GM12878 (cell line): Measurements from ENCODE around the gene CAMK2D.

Source experiments
- BMI1 ChIP-seq: fragments of 450-650 bp; IDR thresholded peaks from 2 replicates; pipeline ENCODE4 v1.6.1; 2016; ENCODE audit warnings: mild to moderate bottlenecking, moderate library complexity, borderline replicate concordance
- BRCA1 ChIP-seq: IDR thresholded peaks from 2 replicates; pipeline ENCODE4 v1.6.1; 2011; ENCODE audit warnings: low read depth, low read length, improper control_type of control experiment
- CEBPB ChIP-seq, 2 experiments: fragments of 150-350 bp in 1 of 2; IDR thresholded peaks; 2 replicates each; pipeline ENCODE4 v1.6.1; 2012 to 2014; ENCODE audit warnings: low read depth in 2 of 2, low read length in 2 of 2, borderline replicate concordance in 1 of 2, inconsistent platforms in 1 of 2
- EZH2 ChIP-seq: IDR thresholded peaks from 2 replicates; pipeline ENCODE4 v1.6.1; 2012; ENCODE audit warnings: low read depth, mild to moderate bottlenecking, control low read depth, inconsistent platforms, low read length, borderline replicate concordance; ENCODE audit not compliant: control insufficient read depth
- GABPA ChIP-seq: IDR thresholded peaks from 2 replicates; pipeline ENCODE4 v1.6.1; 2014; ENCODE audit warnings: antibody characterized with exemption, low read depth, mild to moderate bottlenecking, inconsistent platforms
- MTA3 ChIP-seq: IDR thresholded peaks from 2 replicates; pipeline ENCODE4 v1.6.1; 2012; ENCODE audit warnings: low read length, inconsistent platforms, borderline replicate concordance
- NBN ChIP-seq: fragments of 450-650 bp; IDR thresholded peaks from 2 replicates; pipeline ENCODE4 v1.6.1; 2016
- NKRF ChIP-seq: fragments of 450-650 bp; conservative IDR thresholded peaks from 2 replicates; pipeline ENCODE4 v1.6.1; 2017; ENCODE audit warnings: mild to moderate bottlenecking, moderate library complexity
- POLR2AphosphoS5 ChIP-seq: IDR thresholded peaks from 2 replicates; pipeline ENCODE4 v1.6.1; 2011; ENCODE audit warnings: mild to moderate bottlenecking, low read length, inconsistent platforms
- SP1 ChIP-seq: IDR thresholded peaks from one replicate; pipeline ENCODE4 v1.6.1; 2011; ENCODE audit warnings: low read depth, low read length
- ZNF622 ChIP-seq: fragments of 450-650 bp; IDR thresholded peaks from 2 replicates; pipeline ENCODE4 v1.6.1; 2017; ENCODE audit warnings: mild to moderate bottlenecking, inconsistent platforms
- TF ChIP-seq, protein P1 (sequence below), 3 experiments: IDR thresholded peaks in 2 of 3; conservative IDR thresholded peaks in 1 of 3; 2 replicates each; pipeline ENCODE4 v1.5.1; 2011; ENCODE audit warnings: low read depth in 3 of 3, low read length in 3 of 3, mild to moderate bottlenecking in 3 of 3, control low read depth in 2 of 3, moderate library complexity in 2 of 3, inconsistent platforms in 1 of 3, mixed read lengths in 1 of 3; ENCODE audit not compliant: control insufficient read depth in 2 of 3, insufficient read depth in 1 of 3; ENCODE audit errors: extremely low read depth in 1 of 3
- TF ChIP-seq, protein P2 (sequence below): IDR thresholded peaks from 2 replicates; pipeline ENCODE4 v1.6.1; 2012; ENCODE audit warnings: mild to moderate bottlenecking, low read depth, low read length

- TF ChIP-seq BRCA1 = no peak
- no peak for TF ChIP-seq EZH2
- no peak for TF ChIP-seq SP1
- TF ChIP-seq, protein P1, sequence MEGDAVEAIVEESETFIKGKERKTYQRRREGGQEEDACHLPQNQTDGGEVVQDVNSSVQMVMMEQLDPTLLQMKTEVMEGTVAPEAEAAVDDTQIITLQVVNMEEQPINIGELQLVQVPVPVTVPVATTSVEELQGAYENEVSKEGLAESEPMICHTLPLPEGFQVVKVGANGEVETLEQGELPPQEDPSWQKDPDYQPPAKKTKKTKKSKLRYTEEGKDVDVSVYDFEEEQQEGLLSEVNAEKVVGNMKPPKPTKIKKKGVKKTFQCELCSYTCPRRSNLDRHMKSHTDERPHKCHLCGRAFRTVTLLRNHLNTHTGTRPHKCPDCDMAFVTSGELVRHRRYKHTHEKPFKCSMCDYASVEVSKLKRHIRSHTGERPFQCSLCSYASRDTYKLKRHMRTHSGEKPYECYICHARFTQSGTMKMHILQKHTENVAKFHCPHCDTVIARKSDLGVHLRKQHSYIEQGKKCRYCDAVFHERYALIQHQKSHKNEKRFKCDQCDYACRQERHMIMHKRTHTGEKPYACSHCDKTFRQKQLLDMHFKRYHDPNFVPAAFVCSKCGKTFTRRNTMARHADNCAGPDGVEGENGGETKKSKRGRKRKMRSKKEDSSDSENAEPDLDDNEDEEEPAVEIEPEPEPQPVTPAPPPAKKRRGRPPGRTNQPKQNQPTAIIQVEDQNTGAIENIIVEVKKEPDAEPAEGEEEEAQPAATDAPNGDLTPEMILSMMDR (IDR thresholded peaks at IDR 0.05 in 2 of 3, conservative IDR thresholded peaks at IDR 0.05 in 1 of 3; ENCODE audit: control insufficient read depth in 2 of 3, extremely low read depth in 1 of 3, insufficient read depth in 1 of 3, low read depth in 3 of 3, low read length in 3 of 3) = no peak
- no peak for TF ChIP-seq POLR2AphosphoS5
- no peak for TF ChIP-seq GABPA
- TF ChIP-seq NKRF = no peak
- TF ChIP-seq BMI1 = no peak
- TF ChIP-seq, protein P2, sequence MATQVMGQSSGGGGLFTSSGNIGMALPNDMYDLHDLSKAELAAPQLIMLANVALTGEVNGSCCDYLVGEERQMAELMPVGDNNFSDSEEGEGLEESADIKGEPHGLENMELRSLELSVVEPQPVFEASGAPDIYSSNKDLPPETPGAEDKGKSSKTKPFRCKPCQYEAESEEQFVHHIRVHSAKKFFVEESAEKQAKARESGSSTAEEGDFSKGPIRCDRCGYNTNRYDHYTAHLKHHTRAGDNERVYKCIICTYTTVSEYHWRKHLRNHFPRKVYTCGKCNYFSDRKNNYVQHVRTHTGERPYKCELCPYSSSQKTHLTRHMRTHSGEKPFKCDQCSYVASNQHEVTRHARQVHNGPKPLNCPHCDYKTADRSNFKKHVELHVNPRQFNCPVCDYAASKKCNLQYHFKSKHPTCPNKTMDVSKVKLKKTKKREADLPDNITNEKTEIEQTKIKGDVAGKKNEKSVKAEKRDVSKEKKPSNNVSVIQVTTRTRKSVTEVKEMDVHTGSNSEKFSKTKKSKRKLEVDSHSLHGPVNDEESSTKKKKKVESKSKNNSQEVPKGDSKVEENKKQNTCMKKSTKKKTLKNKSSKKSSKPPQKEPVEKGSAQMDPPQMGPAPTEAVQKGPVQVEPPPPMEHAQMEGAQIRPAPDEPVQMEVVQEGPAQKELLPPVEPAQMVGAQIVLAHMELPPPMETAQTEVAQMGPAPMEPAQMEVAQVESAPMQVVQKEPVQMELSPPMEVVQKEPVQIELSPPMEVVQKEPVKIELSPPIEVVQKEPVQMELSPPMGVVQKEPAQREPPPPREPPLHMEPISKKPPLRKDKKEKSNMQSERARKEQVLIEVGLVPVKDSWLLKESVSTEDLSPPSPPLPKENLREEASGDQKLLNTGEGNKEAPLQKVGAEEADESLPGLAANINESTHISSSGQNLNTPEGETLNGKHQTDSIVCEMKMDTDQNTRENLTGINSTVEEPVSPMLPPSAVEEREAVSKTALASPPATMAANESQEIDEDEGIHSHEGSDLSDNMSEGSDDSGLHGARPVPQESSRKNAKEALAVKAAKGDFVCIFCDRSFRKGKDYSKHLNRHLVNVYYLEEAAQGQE = no peak
- no peak for TF ChIP-seq CEBPB (IDR thresholded peaks at IDR 0.05; ENCODE audit: borderline replicate concordance in 1 of 2, low read depth in 2 of 2, low read length in 2 of 2)
- TF ChIP-seq ZNF622 = no peak
- no peak for TF ChIP-seq NBN
- no peak for TF ChIP-seq MTA3
Observed at GRCh38 chr4:113637823-113638561, 123.5 kb downstream of the CAMK2D start.
